Stomach (tissue), 4 donors: Measurements from ENCODE around the gene EGFR.

Source experiments
- CTCF ChIP-seq, 7 experiments: fragments of 450-650 bp in 4 of 7; fragments of 200-600 bp in 3 of 7; sonication (generic) in 3 of 7; IDR thresholded peaks; one replicate each; pipeline ENCODE4 v1.5.1; 2016 to 2019; ENCODE audit warnings: antibody characterized with exemption in 7 of 7, control low read depth in 2 of 7, mild to moderate bottlenecking in 1 of 7
- EP300 ChIP-seq: sonication (generic); formaldehyde crosslinking; IDR thresholded peaks from one replicate; pipeline ENCODE4 v1.6.1; 2017; ENCODE audit warnings: antibody characterized with exemption
- POLR2A ChIP-seq, 4 donors: fragments of 450-650 bp; IDR thresholded peaks; one replicate each; pipeline ENCODE4 v1.6.1; 2016; ENCODE audit warnings: antibody characterized with exemption in 4 of 4, control low read depth in 2 of 4, mild to moderate bottlenecking in 1 of 4, moderate library complexity in 1 of 4
- POLR2AphosphoS5 ChIP-seq, 3 donors: sonication (generic); formaldehyde crosslinking; IDR thresholded peaks; one replicate each; pipeline ENCODE4 v1.6.1; 2016; ENCODE audit warnings: antibody characterized with exemption in 3 of 3

DNA sequence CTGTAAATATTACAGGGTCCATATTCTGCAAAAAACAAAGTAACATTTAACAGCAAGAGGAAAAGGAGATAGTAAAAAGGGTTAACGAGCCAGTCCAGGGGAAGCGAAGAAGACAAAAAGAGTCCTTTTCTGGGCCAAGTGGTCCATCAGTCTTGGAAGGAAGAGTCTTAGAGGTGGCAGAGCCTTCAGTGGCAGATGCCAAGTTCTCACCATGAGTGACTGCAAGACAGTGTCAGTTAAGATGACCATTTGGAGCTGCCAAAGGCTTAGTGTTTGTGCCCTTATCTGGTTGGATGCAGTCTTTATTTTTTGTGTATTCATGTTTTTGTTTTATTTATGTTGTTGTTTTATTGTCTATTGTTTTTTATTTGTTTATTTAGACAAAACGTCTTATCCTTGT, 220.6 kb downstream of the EGFR start:
- no peak for TF ChIP-seq EP300
- TF ChIP-seq POLR2A (IDR thresholded peaks at IDR 0.05), result no peak
- TF ChIP-seq CTCF (IDR thresholded peaks at IDR 0.05), result no peak
- TF ChIP-seq POLR2AphosphoS5 (IDR thresholded peaks at IDR 0.05), result no peak
